Osteoblast (primary cell): ENCODE data around the gene METTL17. TPM values are rescaled to one million over a fixed set of nuclear protein-coding genes. Genes with fewer than 3 reads are reported as not detected.
"Not testable (repeated sequence)": the region's sequence is repeated elsewhere in the genome, so short reads cannot be mapped to it uniquely, and the experiment has no call there.

Experiments
- DNase-seq: peaks from one replicate; pipeline ENCODE4 v3.0.0; 2011; ENCODE audit warnings: low spot score, mixed read lengths; ENCODE audit not compliant: insufficient read length; ENCODE audit errors: missing footprints
- H2AFZ ChIP-seq: 2 replicates; pipeline ENCODE4 v1.6.0; 2011; ENCODE audit warnings: mild to moderate bottlenecking, low read length
- H3K27ac ChIP-seq: 2 replicates; pipeline ENCODE4 v1.5.1; 2011; ENCODE audit warnings: mild to moderate bottlenecking, low read depth, low read length, moderate library complexity
- H3K27me3 ChIP-seq: 2 replicates; pipeline ENCODE4 v1.6.0; 2012; ENCODE audit warnings: mild to moderate bottlenecking, control low read depth, inconsistent platforms, low read length, moderate library complexity; ENCODE audit not compliant: insufficient read depth
- H3K36me3 ChIP-seq: 2 replicates; pipeline ENCODE4 v1.5.1; 2011; ENCODE audit warnings: mild to moderate bottlenecking, low read length, control low read depth, moderate library complexity; ENCODE audit not compliant: insufficient read depth
- H3K4me1 ChIP-seq: 2 replicates; pipeline ENCODE4 v1.5.1; 2011; ENCODE audit warnings: mild to moderate bottlenecking, low read length, control low read depth, moderate library complexity; ENCODE audit not compliant: insufficient read depth
- H3K4me2 ChIP-seq: 2 replicates; pipeline ENCODE4 v1.6.0; 2011; ENCODE audit warnings: mild to moderate bottlenecking, low read length; ENCODE audit not compliant: insufficient read depth
- H3K4me3 ChIP-seq: fragments of 200-600 bp; sonication (generic); 3 replicates; pipeline ENCODE4 v1.5.1; 2012; ENCODE audit warnings: mild to moderate bottlenecking, low read length, inconsistent platforms; ENCODE audit not compliant: insufficient read depth
- H3K79me2 ChIP-seq: 2 replicates; pipeline ENCODE4 v1.6.0; 2012; ENCODE audit warnings: mild to moderate bottlenecking, low read length, control low read depth, inconsistent platforms; ENCODE audit not compliant: insufficient read depth
- H3K9me3 ChIP-seq: 2 replicates; pipeline ENCODE4 v1.5.1; 2011; ENCODE audit warnings: low read depth, low read length, control low read depth
- H4K20me1 ChIP-seq: 2 replicates; pipeline ENCODE4 v1.6.0; 2012; ENCODE audit warnings: mild to moderate bottlenecking, low read length, control low read depth; ENCODE audit not compliant: insufficient read depth
- total RNA-seq: library from RNA; depleted of rRNA; stranded (reverse); fragments of >200 nt; gene quantifications from 2 replicates; pipeline ENCODE4 v1.2.3, GENCODE V29; 2012
- TF ChIP-seq, protein P1 (sequence below): IDR thresholded peaks from 2 replicates; pipeline ENCODE4 v1.5.1; 2011; ENCODE audit warnings: mild to moderate bottlenecking, low read depth, low read length, moderate library complexity; ENCODE audit errors: extremely low read depth

Gene METTL17
- total RNA-seq, 1 donor, result 50.3 TPM

DNA sequence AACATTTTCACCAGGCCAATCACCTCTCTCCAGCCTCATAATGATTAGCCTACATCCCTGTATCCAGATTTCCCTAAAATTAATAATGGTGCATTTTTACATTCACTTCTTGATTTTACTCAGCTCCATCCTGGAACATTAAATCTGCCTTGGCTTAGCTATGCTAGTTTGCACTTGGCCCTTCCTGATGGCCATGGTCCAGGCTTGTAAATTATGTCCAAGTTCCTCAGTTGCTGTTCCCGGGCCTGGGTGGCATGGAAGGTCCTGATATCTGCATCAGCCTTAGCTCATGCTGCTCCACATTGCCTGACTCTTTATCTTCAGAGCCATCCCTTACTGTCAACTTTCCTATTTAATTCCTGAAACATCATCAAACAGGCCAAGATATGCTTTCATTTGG is 11.1 kb upstream of the METTL17 start:
- H3K4me2 ChIP-seq, result no peak overlapping the region
- H3K36me3 ChIP-seq, result no peaks in the 10 kb centered on the region
- H2AFZ ChIP-seq, result no peak overlapping the region
- H3K27me3 ChIP-seq, result no peaks in the 10 kb centered on the region
- no peaks in the 10 kb centered on the region for H3K9me3 ChIP-seq
- TF ChIP-seq, protein P1, sequence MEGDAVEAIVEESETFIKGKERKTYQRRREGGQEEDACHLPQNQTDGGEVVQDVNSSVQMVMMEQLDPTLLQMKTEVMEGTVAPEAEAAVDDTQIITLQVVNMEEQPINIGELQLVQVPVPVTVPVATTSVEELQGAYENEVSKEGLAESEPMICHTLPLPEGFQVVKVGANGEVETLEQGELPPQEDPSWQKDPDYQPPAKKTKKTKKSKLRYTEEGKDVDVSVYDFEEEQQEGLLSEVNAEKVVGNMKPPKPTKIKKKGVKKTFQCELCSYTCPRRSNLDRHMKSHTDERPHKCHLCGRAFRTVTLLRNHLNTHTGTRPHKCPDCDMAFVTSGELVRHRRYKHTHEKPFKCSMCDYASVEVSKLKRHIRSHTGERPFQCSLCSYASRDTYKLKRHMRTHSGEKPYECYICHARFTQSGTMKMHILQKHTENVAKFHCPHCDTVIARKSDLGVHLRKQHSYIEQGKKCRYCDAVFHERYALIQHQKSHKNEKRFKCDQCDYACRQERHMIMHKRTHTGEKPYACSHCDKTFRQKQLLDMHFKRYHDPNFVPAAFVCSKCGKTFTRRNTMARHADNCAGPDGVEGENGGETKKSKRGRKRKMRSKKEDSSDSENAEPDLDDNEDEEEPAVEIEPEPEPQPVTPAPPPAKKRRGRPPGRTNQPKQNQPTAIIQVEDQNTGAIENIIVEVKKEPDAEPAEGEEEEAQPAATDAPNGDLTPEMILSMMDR, result no peak
- H3K79me2 ChIP-seq, result no peaks in the 10 kb centered on the region
- peaks cover 6% of the 10 kb centered on the region for H3K4me1 ChIP-seq
- DNase-seq, result no peak
- no peak overlapping the region for H3K4me3 ChIP-seq
- H4K20me1 ChIP-seq, result no peaks in the 10 kb centered on the region
- H3K27ac ChIP-seq, result no peak overlapping the region

DNA sequence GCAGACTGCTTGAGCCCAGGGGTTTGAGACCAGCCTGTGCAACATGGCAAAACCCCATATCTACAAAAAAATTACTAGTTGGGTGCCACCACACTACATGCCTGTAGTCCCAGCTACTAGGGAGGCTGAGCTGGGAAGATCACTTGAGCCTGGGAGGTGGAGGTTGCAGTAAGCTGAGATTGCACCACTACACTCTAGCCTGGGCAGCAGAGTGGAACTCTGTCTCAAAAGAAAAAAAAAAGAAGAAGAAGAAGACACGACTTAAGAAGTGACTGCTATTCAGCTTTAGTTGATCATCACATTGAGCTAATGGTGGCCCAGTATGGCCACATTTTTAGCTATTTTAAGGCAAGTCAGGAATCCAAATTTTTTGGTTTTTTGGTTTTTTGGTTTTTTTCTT is 8.9 kb upstream of the METTL17 start:
- TF ChIP-seq, protein P1, result no peak
- H3K27me3 ChIP-seq, result no peaks in the 10 kb centered on the region
- H3K4me2 ChIP-seq, result no peak overlapping the region
- no peaks in the 10 kb centered on the region for H3K9me3 ChIP-seq
- no peaks in the 10 kb centered on the region for H3K4me1 ChIP-seq
- no peak for DNase-seq
- H3K27ac ChIP-seq, result no peak overlapping the region
- no peaks in the 10 kb centered on the region for H3K79me2 ChIP-seq
- H3K4me3 ChIP-seq, result no peak overlapping the region
- H2AFZ ChIP-seq, result no peak overlapping the region
- H3K36me3 ChIP-seq, result no peaks in the 10 kb centered on the region
- H4K20me1 ChIP-seq, result no peaks in the 10 kb centered on the region

DNA sequence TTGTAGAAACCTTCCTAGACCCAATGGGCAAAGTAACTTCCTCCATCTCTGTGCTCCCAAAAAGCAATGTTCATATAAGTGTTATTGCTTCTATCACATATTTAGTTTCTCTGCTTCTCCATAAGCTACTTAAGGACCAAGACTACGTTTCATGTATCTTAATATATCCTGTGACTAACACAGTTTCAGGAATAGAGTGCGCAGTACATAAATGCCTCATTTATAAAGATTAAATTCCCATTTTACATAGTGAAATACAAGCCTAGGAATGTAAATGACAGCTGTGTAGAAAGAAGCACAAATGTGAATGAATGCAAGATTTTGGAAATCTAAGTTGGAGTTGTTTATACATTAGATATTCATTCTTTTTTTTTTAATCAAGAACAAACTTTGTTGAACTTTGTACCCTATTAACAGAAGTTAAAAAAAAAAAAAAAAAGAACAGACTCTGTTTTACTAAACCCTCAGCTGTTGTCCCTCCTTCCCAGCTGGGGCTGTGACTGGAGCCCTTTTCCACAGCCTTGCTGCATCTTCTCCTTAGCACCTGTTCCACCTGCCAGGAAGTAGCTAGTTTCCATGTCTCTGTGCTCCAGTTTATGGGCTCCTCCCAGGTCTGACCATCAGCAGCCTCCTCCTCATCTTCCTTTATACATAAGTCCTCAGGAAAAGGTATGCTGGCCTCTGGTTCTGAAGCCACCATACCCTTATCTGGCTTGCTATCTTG is 7.0 kb upstream of the METTL17 start:
- H3K4me1 ChIP-seq, result peaks cover 15% of the 10 kb centered on the region
- no peak overlapping the region for H3K4me2 ChIP-seq
- H3K9me3 ChIP-seq, result no peaks in the 10 kb centered on the region
- H3K27ac ChIP-seq, result no peak overlapping the region
- H3K36me3 ChIP-seq, result no peaks in the 10 kb centered on the region
- no peak overlapping the region for H3K4me3 ChIP-seq
- no peaks in the 10 kb centered on the region for H3K27me3 ChIP-seq
- no peaks in the 10 kb centered on the region for H4K20me1 ChIP-seq
- TF ChIP-seq, protein P1, result no peak
- no peak overlapping the region for H2AFZ ChIP-seq
- DNase-seq, result no peak
- H3K79me2 ChIP-seq, result no peaks in the 10 kb centered on the region

DNA sequence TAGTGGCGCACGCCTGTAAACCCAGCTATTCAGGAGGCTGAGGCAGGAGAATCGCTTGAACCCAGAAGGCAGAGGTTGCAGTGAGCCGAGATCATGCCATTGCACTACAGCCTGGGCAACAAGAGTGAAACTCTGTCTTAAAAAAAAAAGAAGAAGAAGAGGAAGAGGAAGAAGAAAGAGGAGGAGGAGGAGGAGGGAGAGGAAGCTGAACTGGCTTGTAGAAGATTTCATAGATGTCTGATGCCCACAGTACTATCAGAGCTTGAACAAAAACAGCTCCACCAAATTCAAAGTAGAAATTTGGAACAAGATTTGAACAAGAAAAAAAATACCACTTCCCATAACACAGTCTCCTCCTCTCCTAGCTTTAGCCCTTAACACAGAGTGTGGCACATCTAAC is 4.1 kb upstream of the METTL17 start:
- not testable (repeated sequence) for H3K27ac ChIP-seq, H3K4me2 ChIP-seq, DNase-seq, H4K20me1 ChIP-seq, H3K36me3 ChIP-seq, H3K27me3 ChIP-seq, H3K9me3 ChIP-seq, H2AFZ ChIP-seq, H3K79me2 ChIP-seq, H3K4me3 ChIP-seq
- peaks cover 23% of the 10 kb centered on the region for H3K4me1 ChIP-seq
